ENCODE measurements around the gene VPS36. TPM values are rescaled to one million over a fixed set of nuclear protein-coding genes. Genes with fewer than 3 reads are reported as not detected.

Gene VPS36
- total and polyA plus RNA-seq, 2 of the 4 experiments (the other 2 are of a cell fraction): 14.8 to 16.7 TPM

DNA sequence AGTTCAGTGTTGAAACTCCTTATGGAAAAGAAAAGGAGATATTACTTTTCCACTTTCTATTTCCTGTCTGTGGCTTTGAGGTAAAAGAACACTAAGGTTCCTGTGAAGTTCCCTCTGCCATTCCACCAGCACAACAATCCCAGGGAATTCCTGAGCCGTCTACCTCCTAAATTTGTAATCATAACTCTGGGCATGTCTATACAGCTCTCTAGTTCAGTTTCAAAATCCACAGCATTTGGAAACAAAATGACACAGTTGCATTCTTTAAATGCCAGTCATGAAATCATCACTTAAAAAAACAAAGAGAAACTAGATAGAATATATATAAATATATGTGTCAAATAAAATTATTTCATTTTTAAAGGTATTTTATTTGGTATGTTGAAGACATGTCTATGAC, 35.5 kb downstream of the VPS36 start:
- BruUV-seq (replicated peaks): no TSS peak
- 0 out of 2 replicates have a peak overlapping the region, but pooled peaks have one; percentile 95 for H4K91ac ChIP-seq (ENCODE audit: insufficient read depth, low read depth, low read length)
- CTCF ChIA-PET: no interaction called here
- H3K23ac ChIP-seq (ENCODE audit: low read depth, low read length): no peak overlapping the region; the same call in 1 of the 2 replicates
- dilution Hi-C loops (cut with HindIII; ENCODE audit: low sequenced_read_pairs, unreplicated experiment): no loop called here
- H2AK9ac ChIP-seq (replicated peaks; ENCODE audit: low read depth, low read length, poor library complexity): no peak overlapping the region
- H3K27ac ChIP-seq (ENCODE audit: insufficient read depth, low read length): peak overlapping the region; percentile 89; the same call in 1 of the 2 replicates
- H2BK15ac ChIP-seq (ENCODE audit: low read depth, low read length): no peak overlapping the region; the same call in 2 of the 3 replicates
- peak overlapping the region; percentile 89; the same call in 1 of the 2 replicates for H2BK120ac ChIP-seq (ENCODE audit: low read depth, low read length)
- intact Hi-C loops (cut with micrococcal nuclease): loop anchor here (5.0 kb wide), 1 partner anchor 68 kb away; no protein-coding TSS in a partner anchor
- peak overlapping the region; percentile 71 to 94; a peak in 2 of 4 replicates for H4K8ac ChIP-seq (ENCODE audit: low read depth in 2 of 2, low read length in 2 of 2)
- peak overlapping the region; percentile 93 for H2BK5ac ChIP-seq (ENCODE audit: low read depth, low read length, poor library complexity, severe bottlenecking)
- no peaks in the 10 kb centered on the region for H3K9me3 ChIP-seq (ENCODE audit: control insufficient read depth, insufficient read depth, low read length)
- DNase-seq (peak; percentile 69), ATAC-seq (ENCODE audit: low read depth) (peak; percentile 80)
- H3K56ac ChIP-seq (ENCODE audit: extremely low read depth, insufficient read depth, low read length): no peak overlapping the region; the same call in 1 of the 2 replicates
- no peaks in the 10 kb centered on the region for H4K20me1 ChIP-seq (ENCODE audit: insufficient read depth, low read length)
- H3K4ac ChIP-seq (ENCODE audit: low read depth, low read length): peak overlapping the region; percentile 90; the same call in 1 of the 2 replicates
- no CpG with 5 or more reads among the region's 1 CpG for WGBS, 2 experiments (ENCODE audit: extremely low coverage in 2 of 2, insufficient read length in 1 of 2)
- H3K9ac ChIP-seq (ENCODE audit: low read depth, low read length): no peak overlapping the region
- peaks cover 16% of the 10 kb centered on the region for H3K4me1 ChIP-seq (ENCODE audit: control insufficient read depth, insufficient read depth, low read length)
- no peak overlapping the region for H2AFZ ChIP-seq (replicated peaks; ENCODE audit: low read length, poor library complexity)
- POLR2A ChIA-PET (ENCODE audit: unreplicated experiment): no interaction called here
- no peaks in the 10 kb centered on the region for H3K27me3 ChIP-seq (ENCODE audit: control insufficient read depth, insufficient read depth, low read length)
- H3K36me3 ChIP-seq (ENCODE audit: control insufficient read depth, insufficient read depth, low read length): peaks cover 12% of the 10 kb centered on the region
- no peak overlapping the region for H3K14ac ChIP-seq (replicated peaks; ENCODE audit: low read depth, low read length)
- peak overlapping the region; percentile 80 for H3K18ac ChIP-seq (ENCODE audit: low read depth, low read length)
- peak overlapping the region; percentile 51; the same call in 1 of the 2 replicates for H2BK20ac ChIP-seq (ENCODE audit: low read depth, low read length)
- H3K4me3 ChIP-seq (ENCODE audit: insufficient read depth, low read depth, low read length): no peak overlapping the region
- peaks cover 9 to 12% of the 10 kb centered on the region in 2 experiments; a peak in 3 of 4 replicates for H3K79me1 ChIP-seq (ENCODE audit: low read depth in 1 of 2, low read length in 2 of 2)
- peaks cover 11% of the 10 kb centered on the region for H3K9me1 ChIP-seq (ENCODE audit: insufficient read depth, low read length)
- no peak overlapping the region for H2AK5ac ChIP-seq (ENCODE audit: low read depth, low read length)
- H4K5ac ChIP-seq (ENCODE audit: low read depth, low read length): peak overlapping the region; percentile 81
- in situ Hi-C loops (cut with MboI; ENCODE audit: low sequenced_read_pairs): no loop called here
- TF ChIP-seq RCOR1 (IDR thresholded peaks at IDR 0.05; ENCODE audit: insufficient replicate concordance, low read length) (no peak), FOS (IDR thresholded peaks at IDR 0.05; ENCODE audit: low read depth, low read length) (no peak), CEBPB (IDR thresholded peaks at IDR 0.05; ENCODE audit: low read depth, low read length) (peak; percentile 34; the same call in 1 of the 2 replicates), MAZ (IDR thresholded peaks at IDR 0.05; ENCODE audit: borderline replicate concordance, low read depth, low read length) (no peak)
- TF ChIP-seq, protein P1, sequence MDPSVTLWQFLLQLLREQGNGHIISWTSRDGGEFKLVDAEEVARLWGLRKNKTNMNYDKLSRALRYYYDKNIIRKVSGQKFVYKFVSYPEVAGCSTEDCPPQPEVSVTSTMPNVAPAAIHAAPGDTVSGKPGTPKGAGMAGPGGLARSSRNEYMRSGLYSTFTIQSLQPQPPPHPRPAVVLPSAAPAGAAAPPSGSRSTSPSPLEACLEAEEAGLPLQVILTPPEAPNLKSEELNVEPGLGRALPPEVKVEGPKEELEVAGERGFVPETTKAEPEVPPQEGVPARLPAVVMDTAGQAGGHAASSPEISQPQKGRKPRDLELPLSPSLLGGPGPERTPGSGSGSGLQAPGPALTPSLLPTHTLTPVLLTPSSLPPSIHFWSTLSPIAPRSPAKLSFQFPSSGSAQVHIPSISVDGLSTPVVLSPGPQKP (IDR thresholded peaks at IDR 0.05; ENCODE audit: borderline replicate concordance, low read depth, low read length): no peak
- H3K4me2 ChIP-seq (ENCODE audit: low read depth, low read length): peak overlapping the region; percentile 72; the same call in 1 of the 2 replicates

Data from IMR-90 (cell line).